HG03175 (cell line): Measurements from ENCODE around the gene FFAR2.
A peak's percentile ranks its signal among the peaks of the same experiment; 100 is the strongest.
"Not testable (repeated sequence)": the region's sequence is repeated elsewhere in the genome, so short reads cannot be mapped to it uniquely, and the experiment has no call there.

Experiments
- ATAC-seq: cut with Tn5 transposase; IDR thresholded peaks from one replicate; pipeline ENCODE4 v1.9.1; 2021; ENCODE audit warnings: mild to moderate bottlenecking, moderate library complexity; ENCODE audit not compliant: unreplicated experiment

Gene FFAR2

DNA sequence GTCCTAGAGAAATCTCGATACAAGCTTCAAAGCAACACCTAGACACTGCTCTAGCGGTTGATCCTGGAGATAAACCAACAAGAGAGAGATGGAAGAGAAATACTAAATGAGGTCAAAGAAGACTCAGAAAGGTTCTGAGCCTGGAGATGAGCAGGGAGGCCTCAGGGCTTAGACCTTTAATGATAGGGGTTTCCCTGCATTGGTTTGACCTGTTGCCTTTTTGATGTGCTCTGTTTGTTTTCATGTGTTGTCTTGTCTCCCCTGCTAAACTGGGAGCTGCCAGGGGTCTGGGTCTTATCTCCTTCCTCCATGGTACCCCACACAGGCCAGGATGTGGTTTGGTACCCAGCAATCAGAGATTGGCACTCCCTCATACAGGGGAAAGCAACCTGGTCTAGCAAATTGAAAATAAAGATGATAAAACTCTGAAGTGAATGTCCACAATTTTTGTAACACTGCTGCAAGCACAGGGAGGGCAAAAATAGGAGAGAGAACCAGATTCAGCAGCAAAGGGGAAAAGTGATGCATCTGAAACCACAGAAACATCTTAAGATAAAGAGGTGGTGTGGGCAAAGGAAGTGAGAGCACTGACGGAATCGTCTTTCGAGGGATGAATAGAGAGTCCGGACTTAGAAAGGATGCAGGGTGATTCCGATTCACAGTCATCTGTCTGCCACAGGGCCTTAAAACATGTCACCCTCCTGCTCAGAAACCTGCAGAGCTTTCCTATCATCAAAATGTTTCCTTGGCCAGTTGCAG, 3.5 kb downstream of the FFAR2 start:
- peak; percentile 51 for ATAC-seq

DNA sequence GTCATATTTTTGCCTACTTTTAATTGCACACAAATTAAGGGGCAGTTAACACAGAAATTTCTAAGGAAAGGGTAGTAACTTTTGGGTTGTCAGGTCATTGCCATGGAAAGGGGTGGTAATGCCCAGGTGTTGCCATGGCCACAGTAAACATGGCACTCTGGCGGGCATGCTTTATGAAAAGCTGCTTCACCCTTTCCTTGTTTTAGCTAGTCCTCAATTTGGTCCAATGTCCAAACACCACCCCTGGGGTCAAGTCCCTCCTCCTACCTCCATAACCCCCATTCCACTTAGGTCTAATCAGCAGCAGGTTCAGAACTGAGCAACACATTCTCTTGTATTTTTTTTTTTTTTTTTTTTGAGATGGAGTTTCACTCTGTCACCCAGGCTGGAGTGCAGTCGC, 6.6 kb downstream of the FFAR2 start:
- no peak for ATAC-seq

DNA sequence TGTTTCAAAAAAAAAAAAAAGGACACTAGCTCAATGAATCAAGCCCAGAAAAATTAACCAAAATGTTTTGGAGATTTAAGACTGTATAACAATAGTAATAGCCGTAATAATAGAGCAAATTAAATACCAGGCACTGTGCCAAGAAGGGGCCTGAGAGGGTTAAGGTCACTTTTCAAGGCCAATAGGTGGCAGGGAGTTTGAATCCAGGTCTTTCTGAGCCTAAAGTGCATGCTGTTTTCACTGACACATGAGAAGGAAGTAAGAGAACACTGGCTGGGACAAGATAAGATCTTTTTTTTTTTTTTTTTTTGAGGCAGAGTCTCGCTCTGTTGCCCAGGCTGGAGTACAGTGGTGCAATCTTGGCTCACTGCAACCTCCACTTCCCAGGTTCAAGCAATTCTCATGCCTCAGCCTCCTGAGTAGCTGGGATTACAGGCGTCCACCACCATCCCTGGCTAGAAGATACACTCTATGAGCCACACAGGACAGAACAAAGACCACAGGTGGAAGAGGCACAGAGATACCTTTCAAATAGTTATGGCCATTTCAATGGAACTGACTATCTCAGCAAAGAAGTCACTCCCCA, 7.7 kb downstream of the FFAR2 start:
- no peak for ATAC-seq

DNA sequence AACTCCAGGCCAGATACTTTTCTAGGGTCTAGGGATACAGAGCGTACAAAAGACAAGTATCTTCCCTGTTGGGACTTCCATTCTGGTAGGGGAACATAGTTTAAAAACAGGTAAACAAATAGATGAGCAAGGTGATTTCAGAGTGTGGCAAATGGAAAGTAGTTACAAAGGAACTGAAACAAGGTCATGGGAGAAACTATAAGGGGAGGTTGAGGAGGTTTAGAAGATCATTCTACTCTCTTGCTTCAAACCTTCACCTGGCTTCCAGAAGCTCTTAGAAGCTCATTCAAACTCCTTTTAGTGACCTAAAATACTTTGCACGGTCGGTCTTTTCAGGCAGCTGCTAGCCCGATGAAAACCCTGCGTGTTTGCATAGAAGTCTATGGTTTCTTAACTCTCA, 9.1 kb downstream of the FFAR2 start:
- ATAC-seq, result no peak

DNA sequence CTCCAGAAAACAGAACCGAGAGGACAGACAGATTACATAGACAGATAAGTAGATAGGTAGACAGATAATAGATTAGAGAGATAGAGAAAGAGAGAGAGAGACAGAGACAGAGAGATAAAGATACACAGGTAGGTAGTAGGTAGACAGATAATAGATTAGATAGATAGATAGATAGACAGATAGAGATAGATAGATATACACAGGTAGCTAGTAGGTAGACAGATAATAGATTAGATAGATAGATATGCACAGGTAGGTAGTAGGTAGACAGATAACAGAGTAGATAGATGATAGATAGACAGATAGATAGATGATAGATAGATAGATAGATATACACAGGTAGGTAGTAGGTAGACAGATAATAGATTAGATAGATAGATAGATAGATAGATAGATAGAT, 10.1 kb downstream of the FFAR2 start:
- ATAC-seq, result no peak

DNA sequence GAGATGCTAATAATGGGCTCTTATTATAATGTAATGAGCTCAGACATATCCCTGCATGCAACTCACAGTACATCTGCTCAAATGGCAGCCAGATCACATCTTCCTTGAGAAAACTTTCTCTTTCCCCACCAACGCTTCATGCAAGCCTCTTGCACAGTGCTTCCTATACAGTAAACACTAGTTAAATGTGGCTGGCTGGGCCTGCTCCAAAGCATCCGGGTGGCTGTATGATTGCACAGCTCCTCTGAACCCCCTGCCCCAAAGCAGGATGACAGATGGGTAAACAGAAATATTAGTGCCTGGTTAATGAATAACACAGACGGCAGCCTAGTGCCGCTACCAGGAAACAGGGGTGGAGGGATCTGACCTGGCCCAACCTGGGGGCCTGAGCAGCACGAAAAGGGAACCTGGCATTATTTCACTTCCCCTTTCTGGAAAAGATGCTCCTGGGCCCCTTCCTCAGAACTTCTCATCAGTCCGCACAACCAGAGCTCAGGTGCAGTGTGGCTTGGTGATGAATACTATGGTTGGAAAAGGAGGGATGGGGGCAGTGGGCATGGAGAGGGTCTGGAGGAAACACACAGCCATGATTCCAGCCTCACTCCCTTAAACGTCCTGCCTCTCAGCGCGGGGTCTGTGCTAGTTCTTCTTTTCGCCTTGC, 10.8 kb downstream of the FFAR2 start:
- peak; percentile 46 for ATAC-seq

DNA sequence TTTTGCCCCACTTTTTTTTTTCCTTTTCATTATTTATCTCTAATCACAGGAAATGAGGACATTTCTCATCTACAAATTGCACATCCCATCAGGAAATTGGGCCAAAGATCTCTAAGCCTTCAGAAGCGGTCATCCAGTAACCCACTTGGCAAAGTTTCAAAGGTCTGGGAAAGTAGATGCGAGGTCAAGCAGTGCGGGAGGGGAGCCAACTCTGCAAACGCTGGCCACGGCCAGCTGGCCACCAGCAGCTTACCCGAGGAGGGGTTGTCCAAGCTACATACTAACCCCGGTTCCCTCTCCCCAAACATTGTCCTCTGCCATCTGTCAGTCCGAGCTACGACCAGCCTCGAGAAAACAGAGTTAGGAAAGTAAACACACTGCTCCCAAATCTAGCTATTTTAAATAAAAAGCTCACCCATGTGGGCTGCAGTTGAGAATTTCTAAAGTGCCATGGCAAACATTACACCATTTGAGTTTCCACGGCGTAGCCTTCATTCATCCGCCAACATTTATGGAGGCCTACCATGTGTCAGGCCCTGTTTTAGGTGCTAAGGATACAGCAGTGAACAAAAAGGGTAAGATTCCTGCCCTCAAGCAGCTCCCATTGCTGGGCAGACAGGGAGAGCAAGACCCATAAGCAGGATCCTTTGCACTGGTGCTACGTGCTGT, 11.5 kb downstream of the FFAR2 start:
- ATAC-seq, result no peak

DNA sequence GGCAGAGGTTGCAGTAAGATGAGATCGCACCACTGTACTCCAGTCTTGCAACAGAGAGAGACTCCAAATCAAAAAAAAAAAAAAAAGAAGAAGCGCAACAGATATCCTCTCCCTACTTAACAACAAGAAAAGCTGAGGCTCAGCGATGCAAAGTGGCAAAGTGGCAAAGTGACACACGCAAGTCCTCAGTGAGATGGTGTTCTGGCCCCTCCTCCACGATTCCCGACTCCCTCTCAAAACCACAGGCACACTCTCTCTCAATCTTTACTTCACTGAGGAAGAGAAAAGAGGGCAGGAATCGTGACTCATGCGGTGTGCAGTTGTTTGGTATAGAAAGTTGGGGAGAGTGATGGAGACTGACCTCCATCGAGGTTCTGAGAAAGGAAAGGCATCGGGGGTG, 12.6 kb downstream of the FFAR2 start:
- ATAC-seq, result no peak

DNA sequence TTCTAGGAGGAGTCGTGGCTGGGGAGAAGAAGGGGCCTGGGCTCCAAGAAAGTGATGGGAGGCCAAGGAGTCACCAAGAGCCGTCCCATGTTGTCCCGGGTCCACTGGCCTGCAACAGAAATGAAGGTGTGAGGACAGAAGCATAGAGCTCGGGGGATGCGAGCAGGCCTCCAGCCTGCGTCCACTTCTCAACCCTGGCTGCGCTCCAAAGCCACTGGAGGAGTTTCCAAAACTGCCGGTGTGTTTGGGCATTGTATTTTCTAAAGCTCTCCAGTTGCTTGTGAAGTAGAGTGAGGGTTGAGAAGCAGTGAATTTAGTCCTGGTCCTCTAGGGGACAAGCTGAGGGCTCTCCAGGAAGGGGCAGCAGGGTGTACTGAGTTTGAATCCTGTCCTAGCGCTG, 13.0 kb downstream of the FFAR2 start:
- no peak for ATAC-seq

DNA sequence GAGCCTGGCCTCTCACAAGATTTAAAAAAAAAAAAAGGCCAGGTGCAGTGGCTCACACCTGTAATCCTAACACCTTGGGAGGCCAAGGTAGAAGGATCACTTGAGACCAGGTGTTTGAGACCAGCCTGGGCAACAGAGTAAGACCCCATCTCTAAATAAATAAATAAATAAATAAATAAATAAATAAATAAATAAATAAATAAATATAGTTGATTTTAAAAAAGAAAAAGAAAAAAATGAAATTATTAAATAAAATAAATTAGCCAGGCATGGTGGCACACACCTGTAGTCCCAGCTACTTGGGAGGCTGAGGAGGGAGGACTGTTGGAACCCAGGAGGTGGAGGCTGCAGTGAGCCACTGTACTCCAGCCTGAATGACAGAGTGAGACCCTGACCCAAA, 13.7 kb downstream of the FFAR2 start:
- ATAC-seq, result not testable (repeated sequence)

DNA sequence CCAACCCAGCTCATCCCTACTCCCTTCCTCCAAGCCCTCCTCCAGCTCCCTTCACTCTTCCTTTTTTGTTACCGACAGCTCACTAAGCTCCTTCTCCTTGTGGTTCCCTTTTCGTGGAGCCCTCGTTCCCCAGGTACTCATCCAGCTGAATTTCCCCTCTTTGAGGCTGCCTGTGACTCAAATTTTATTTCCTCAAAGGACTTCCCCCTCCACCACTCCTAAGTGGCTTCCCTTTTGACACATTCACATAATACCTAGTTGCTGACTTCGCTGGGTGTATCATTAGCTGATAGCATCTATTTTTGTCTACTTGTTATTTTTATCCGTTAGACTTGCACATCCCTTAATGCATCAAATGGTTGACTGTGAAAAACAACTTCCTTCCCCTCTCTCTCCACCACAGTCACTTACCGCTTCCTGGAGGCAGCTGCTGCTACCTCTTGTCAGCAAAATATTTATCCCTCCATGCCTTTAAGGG, 14.5 kb downstream of the FFAR2 start:
- ATAC-seq, result peak; percentile 61

DNA sequence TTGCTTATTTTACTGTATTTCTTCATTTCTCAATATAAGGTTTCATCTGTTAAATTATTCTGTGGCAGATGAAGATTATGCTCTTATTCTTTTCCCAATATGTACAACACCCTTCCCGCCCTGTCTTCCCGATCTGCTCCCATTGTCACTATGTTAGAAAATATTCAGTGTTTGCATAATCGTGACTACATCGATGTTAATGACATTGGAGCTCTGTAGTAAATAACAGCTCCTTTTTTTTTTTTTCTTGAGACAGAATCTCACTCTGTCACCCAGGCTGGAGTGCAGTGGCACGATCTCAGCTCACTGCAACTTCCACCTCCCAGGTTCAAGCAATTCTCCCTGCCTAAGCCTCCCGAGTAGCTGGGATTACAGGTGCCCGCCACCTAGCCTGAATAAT, 14.9 kb downstream of the FFAR2 start:
- not testable (repeated sequence) for ATAC-seq

DNA sequence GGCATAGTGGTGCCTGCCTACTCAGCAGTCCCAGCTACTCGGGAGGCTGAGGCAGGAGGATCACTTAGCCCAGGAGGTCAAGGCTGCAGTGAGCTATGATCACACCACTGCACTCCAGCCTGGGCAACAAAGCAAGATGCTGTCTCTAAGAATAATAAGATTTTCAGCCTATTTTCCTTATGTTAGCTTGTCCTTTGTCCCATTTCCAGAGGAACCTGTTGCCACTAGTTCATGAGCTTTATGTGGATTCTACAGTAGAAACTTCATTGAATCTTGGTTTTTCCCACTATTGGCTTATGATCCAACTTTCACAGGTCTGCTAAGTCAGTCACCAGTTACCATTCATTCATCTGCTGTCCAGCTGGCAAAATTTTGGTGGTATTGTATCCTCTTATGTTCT, 18.2 kb downstream of the FFAR2 start:
- no peak for ATAC-seq

DNA sequence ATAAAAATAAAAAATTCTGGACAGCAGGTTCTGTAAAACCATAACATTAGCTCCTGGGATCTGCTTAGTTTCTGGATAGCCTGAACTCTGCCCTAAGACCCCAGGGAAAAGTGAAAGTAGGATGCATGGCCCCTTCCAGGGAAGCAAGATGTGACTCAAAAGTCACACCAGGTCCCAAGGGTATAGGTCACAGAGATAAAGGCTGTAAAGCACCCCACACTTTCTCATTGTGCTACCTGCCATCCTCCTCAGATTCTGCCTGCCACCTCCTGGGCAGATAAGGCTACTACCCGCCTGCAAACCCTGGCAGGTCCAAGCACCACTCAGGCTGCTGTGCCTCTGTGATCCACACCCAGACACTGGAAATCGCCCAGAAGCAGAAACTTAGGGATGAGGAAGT, 20.6 kb downstream of the FFAR2 start:
- ATAC-seq, result peak; percentile 89

DNA sequence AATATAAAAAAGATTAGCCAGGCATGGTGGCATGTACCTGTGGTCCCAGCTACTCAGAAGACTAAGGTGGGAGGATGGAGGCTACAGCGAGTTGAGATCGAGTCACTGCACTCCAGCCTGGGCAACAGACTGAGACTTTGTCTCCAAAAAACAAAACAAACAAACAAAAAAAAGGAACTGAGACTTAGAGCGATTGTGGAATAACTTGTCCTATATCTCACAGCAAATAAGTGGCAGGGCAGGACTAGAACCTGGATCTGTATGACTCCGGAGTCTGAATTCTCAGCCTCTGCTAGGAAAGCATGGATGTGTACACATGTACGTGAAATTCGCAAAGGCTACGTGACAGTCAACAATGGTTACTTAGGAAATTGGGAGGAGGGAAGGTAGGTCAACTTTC, 22.1 kb downstream of the FFAR2 start:
- ATAC-seq, result no peak

DNA sequence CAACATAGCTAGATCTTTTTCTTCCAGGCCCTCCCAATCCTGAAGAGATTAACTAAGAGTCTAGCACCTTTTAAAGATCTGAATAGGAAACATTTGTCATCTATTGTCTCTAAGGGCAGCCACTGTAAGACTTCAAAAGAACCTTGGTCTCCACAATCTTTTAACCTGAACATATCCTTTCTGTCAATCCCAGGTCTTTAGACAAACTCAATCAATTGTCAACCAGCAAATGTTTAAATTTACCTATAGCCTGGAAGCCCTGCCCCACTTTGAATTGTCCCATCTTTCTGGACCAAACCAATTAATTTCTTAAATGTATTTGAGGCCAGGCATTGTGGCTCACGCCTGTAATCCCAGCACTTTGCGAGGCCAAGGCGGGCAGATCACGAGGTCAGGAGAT, 23.0 kb downstream of the FFAR2 start:
- not testable (repeated sequence) for ATAC-seq

DNA sequence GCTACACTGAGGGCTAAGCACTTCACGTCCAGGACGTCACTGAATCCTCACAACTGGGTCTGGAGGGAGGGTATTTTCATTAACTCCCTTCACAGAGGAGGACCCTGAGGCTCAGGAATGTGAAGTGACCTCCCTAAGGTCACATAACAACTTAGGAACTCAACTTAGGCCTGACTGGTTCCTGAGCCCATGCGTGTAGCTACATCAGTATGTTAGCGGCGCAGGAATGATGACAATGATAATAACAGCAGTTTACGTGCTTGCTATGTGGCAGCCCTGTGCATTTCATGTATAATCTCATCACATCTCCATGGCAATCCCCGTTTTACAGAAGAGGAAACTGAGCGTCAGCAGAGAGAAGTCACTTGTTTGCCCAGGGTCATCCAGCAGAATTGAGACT, 23.9 kb downstream of the FFAR2 start:
- ATAC-seq, result no peak

DNA sequence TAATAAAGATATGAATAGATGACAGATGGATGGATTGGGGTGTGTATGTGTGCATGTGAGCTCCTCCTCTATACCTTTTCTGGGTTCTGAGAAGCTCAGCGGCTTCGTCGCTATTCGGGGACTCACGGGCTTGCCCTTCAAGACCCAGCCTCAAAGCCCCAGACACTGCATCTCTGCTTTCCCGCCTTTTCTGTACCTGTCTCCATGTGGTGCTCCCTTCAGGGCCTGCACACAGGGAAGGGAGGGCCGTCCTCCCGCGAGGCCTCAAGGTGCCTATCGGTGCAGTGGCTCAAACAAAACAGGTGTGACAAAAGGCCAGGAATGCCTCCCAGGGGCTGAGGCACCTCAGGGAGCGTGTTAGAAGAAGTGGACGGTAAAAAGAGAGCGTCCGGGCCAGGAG, 26.0 kb downstream of the FFAR2 start:
- no peak for ATAC-seq

DNA sequence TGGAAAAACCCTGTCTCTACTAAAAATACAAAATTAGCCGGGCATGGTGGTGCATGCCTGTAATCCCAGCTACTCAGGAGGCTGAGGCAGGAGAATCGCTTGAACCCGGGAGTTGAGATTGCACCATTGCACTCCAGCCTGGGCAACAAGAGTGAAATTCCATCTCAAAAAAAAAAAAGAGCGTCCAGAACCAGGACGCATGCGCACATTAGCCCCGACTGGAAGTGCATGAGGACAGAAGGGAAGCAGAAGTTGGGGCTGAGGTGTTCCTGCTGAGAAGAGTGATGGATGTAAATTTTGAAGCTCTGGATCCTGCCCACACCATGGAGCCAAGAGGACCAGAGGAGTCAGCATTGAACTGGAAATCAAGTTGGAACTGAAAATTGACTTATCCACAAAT, 26.5 kb downstream of the FFAR2 start:
- not testable (repeated sequence) for ATAC-seq

DNA sequence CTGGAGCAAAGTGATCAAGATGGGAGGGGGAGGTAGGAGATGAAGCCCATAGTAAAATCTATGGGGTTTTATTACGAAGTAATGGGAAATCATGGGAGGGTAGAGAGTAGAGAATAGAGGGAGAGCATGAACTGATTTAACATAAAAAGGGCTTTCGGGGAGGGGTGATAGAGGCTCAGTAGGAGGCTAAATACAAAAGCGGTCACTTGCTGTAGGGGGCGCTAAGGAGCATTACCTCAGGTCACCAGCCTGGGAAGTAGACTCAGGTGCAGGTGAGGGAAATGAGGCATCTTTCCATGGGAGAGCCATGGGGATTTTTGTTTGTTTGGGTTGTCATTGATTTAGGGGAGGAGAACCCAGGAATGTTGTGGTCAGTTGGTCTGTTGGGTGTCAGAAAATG, 28.1 kb downstream of the FFAR2 start:
- ATAC-seq, result no peak

DNA sequence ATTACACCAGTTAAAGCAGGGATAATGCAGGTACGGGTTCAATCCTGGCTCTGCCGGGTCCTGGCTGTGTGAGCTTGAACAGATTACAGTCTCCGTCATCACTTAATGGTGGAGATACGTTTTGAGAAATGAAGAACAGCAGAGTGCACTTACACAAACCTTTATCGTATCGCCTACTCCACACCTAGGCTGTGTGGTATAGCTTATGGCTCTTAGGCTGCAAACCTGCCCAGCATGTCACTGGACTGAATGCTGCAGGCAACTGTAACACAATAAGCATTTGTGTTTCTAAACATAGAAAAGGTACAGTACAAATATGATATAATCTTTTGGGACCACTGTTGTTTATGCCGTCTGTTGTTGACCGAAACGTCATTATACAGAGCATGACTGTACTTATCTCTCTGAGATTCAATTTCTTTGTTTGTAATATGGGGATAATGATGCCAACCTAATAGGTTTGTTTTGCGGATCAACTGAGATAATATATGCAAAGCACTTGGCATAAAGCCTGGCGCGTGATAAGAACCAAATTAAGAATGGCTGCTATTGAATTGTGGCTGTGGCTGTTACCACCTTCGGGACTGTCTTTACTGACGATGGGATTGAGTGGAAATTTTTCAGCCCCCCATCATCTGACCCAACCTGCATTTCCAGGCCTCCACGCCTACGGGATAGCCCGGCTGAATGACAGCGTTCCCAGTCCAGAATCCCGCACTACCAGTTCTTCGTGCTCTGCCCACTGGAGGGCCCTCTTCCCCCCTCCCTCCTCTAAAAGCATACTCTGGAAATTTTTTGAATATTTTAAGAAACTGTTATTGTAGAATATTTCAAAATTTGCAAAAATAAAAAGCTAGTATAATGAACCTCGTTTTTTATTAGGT, 31.0 kb downstream of the FFAR2 start:
- no peak for ATAC-seq
